GM19328 (cell line): ENCODE data around the gene ART3.

ENCODE experiments used
- ATAC-seq: cut with Tn5 transposase; IDR thresholded peaks from one replicate; pipeline ENCODE4 v1.9.1; 2021; ENCODE audit warnings: mild to moderate bottlenecking, moderate library complexity; ENCODE audit not compliant: unreplicated experiment

Gene ART3

DNA sequence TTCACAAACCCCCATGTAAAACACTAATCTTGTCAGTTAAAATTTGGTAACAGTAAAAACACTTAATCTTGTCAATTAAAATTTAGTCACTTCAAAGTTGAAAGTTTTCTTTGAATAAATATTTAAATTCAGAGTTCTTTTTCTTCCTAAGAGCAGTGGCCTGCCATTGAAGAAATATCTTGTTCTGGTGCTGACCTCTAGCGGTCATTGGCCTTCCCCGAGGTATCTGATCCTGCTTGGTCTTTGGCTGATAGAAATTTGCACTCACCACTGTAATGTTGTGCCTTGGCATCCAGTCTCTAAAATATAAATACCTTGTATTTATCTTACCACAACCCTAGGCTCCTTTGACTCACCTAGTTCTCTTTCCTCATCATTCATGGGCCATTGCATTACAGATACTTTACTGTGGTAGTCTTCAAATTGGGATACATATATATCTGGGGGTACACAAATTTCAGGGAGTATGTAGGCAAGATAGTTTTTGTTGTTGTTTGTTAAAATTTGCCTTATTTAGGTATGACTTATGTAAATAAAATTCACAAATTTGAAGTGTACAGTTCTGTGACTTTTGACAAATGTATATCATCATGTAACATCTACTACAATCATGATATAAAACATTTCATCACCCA is 6.7 kb upstream of the ART3 start:
- ATAC-seq = no peak

GRCh38 chr4:76072760-76073159 is 1.7 kb upstream of the ART3 start:
- no peak for ATAC-seq

DNA sequence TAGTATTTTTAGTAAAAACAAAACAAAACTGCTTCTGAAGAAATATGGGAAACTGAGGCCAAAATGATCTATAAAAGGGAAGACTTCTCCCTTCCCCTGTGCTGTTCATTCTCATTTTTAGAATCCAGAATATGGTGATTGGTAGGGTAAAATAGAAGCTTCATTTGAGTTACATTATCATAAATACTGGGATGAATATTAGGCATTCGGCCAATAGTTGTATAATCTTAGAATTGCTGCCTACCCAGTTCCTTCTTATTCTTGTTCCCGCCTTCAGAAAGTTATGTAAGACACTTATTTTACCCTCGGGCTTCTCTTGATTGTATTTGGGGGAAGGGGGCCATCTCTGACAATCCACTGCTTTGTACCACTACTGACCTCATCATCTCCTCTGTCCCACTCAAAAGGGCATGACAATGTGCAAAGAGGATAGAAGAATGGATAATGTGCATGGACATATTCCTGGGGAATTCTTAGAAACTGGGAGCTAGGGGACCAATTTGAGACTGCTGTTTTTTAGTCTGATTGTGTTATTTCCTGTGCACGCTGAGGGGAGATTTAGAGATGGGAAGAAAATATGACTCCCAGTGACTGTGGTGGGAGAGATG is 588 bp downstream of the ART3 start:
- no peak for ATAC-seq

GRCh38 chr4:76078033-76078613 is 3.6 kb downstream of the ART3 start:
- no peak for ATAC-seq

DNA sequence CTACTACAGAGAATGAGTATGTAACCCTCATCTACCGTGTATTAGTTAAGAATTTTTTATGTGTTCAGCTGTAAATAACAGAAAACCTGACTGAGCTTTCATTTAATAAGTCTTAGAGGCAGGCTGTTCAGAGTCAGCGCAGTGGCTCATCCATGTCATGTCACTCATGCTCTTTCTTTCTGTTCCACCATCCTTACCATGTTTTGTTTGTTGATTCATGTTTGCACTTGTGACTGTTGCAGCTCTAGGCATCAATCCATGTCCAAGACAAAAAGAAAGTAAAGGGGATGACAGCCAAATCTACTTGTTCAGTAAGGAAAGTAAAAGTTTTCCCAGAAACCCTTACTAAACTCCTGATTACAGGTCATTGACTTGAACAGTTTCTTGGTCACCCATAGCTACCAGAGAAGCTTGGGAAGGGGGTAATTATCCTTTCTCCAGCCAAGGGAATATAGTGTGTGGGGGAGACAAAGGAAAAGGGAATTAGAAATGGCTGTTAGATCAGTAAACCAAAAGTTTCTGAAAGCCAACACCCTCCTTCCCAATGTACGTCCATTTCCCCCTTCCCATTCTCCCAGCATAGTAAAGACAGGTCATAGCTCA is 9.0 kb downstream of the ART3 start:
- ATAC-seq = no peak

DNA sequence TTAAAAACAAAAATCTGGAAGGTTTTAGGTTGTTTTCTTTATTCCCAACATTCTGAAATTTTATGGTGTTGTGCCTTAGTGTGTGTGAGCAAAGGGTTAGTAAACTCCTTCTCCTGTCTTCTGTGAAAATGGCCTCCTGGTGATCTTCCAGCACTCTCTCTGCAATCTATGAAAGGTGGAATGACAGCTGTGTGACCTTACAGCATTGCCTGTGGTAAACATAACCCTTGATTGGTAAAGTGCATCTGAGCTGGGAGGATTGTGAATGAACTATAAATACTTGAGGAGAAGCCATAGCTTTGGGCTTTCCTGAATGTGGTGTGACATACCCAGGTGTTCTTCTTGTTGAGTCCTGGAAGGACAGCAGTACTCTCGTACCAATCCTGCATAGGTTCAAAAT is 10.0 kb downstream of the ART3 start:
- ATAC-seq = no peak

DNA sequence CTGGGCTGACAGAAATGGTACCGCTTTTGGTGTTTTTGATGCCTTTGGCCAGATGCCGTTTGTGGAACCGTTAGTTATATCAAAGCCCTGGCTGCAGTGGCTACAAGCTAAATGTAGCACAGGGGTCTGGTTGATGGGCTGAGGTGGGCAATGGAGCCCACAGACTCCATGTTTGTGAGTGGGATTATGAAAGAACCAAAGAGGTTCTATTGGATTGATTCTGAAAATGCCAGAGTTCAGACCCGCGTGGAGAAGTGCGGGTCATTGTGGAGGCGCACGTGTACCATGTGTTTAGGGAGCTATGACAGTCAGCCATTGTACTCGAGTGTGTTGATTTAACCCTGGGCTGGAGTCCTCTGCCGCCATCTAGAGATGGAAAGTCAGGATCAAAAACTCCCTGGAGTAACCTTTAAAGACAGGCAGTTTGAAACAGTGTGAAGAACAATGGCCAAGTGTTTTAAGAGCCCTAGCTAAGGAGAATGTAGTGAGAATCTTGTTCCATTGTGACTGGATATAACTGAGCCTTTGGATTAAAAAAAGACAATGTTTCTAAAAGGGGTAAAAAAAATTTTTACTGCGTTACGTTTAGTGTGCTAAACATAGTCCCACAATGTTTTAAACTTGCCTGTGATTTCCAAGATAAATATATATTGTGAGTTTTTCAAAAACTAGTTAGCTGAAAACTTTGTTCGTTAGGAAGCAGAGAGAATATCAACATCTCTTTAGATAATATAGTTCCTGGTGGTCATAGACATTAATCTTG is 12.7 kb downstream of the ART3 start:
- ATAC-seq = no peak

DNA sequence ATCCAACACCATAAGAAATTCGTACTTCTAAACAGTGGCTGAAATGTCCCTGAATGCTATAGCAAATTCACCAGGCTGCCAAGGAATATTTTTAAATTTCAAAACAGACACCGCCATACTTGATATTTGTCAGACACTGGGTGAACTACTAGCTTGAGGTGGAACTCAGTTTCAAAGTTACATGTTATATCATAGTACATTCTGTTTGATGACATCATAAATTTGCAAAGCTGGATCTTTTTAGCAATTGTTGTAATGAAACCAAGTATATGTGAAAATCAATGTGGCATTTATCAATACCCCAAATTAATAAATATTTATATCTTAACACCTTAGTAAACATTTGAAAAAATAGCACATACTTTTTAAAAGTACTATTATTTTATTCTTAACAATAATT is 14.2 kb downstream of the ART3 start:
- no peak for ATAC-seq

DNA sequence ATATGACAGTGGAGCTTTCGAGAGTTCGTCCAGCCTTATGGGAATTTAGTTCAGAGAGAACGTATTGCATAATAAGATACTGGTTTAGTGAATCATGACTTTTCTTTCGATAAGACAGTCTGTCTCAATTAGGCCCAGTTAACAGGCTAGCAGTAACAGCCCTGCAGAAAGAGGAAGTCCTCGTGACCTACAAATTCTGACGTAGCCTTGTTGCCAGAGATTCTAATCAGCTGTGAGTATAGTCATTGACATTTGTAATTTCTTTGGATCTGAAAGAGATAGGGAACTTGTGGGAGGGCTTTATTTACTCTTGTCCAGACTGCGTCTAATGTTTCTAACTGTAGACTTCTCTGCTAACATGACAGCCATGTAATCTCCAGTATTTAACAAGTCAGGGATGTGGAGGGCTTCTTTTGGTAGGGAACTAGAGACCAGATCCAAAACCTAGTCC is 15.8 kb downstream of the ART3 start:
- peak; percentile 51 for ATAC-seq

GRCh38 chr4:76091052-76091451 is 16.5 kb downstream of the ART3 start:
- no peak for ATAC-seq

GRCh38 chr4:76095568-76095967 is 21.1 kb downstream of the ART3 start:
- ATAC-seq = no peak

GRCh38 chr4:76096076-76096475 is 21.6 kb downstream of the ART3 start:
- ATAC-seq = no peak

DNA sequence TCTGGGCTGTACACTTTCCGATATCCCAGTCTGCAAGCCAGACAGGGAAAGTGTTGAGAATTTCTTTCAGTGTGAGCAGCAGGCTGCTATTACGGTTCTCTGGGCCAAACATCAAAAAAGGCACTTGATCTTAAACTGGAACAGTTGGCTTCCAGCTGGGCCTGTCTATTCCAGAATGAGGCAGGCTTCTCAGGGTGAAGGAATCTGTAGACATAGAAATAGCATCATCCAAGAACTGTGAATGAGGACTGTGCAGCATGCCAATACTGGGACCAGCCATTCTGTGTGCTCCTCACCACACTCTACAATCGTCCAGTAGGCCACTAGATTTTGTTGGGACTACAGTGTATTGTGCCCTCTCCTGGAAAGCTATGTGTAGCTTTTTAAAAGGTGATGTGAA is 31.1 kb downstream of the ART3 start:
- no peak for ATAC-seq

GRCh38 chr4:76106442-76106841 is 31.9 kb downstream of the ART3 start:
- no peak for ATAC-seq

DNA sequence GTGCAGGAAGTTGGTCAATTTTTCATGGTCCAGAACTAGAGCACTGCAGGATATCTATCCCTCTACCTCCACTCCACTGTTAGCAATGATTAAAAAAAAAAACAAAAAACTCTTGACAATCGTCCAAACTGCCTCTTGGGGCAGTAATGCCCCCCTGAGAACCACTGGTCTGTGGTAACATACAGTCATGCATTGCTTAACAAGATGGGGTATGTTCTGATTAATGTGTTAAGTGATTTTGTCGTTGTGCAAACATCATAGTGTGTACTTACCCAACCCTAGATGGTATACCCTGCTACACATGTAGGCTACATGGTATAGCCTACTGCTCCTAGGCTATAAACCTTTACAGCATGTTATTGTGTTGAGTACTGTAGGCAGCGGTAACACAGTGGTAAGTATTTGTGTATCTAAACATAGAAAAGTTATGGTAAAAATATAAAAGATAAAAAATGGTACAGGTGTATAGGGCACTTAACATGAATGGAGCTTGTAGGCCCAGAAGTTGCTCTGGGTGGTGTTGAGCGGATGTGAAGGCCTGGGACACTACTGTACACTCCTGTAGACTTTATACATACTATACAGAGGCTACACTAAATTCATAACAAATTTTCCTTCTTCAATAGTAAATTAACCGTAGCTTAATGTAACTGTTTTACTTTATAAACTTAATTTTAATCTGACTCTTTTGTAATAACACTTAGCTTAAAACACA is 34.1 kb downstream of the ART3 start:
- ATAC-seq = no peak

DNA sequence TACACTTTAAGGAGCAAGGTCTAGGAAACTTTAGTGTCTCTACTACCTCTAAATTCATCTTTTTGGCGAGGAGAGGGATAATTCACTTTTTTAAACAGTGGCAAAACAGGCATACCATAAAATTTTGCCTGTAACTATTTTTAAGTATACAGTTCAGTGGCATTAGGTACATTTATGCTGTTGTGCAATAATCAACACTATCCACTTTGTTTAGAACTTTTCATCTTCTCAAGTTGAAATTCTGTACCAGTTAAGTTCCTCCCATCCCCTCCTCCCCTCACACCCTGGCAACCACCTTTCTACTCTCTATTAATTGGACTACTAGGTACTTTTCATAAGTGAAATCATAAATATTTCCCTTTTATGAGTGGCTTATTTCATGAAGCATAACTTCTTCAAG is 42.3 kb downstream of the ART3 start:
- no peak for ATAC-seq

DNA sequence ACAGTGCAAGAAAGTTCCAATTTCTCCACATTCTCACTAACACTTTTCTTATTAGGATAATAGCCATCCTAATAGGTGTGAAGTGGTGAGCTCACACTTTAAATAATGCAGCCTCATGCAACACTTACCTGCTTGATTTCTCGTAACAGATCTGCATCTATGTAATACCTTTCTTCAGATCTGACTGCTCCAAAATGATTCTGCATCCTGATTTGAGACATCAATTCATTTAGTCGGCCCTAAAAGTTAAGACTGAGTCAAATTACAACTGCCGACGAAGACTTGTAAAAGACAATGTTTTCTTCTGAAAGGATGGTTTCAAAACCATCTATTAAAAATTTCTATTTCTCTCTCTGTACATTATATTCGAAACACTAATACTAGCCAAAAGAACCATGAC is 43.0 kb downstream of the ART3 start:
- ATAC-seq = no peak

- ATAC-seq = no peak
Measured at GRCh38 chr4:76120199-76120598, 45.7 kb downstream of the ART3 start.

DNA sequence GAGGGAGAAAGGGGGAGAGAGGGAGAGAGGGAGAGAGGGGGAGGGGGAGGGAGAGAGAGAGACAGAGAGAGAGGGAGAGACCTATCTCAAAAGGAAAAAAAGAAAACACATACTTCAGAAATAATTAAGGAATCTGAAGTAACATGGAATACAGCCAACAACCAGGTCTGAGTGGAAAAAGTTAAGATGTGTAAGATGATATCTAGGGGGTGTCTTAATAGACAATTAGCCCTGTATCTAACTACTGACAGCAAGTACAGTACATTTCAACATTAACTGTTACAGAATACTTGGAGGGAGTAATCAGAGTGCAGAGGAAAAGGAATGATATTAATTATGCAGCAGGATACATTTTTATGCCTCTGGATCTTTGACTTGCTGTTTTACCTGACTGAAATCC is 51.3 kb downstream of the ART3 start:
- ATAC-seq = no peak

DNA sequence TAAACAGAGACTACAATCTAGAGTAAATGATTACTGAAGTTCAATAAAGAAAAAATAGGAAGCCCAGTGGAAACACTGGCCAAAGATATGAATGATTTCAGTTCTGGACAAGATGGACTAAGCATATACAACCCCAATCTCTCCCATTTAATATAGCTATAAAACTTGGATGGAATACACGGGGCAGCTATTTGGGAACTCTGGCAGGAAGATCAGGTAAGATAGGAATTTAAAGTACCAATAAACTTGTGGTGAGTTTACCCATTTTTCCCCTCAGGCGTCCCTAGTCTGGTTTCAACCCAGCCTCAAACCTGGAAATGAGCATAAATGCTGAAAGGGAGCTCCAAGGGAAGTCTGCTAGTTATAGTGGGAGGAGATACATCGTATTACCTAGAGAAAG is 53.2 kb downstream of the ART3 start:
- no peak for ATAC-seq

DNA sequence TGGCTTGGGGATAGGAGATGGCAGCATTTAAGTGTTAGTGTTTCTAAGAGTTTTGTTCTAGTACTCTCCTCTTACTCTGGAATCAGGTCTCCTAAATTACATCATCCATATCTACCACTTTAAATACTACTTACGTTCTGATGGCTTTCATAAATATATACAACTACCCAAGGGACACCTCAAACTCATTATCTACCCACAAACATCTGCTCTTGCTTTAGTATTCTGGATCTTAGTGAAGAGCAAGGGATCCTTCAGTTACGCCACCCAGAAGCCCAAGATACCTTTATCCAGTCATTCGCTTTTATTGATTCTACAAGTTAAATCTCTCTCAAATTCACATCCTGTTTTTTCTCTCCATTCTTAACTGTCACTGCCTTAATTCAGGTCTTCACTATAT is 66.7 kb downstream of the ART3 start:
- no peak for ATAC-seq
